MG63 (cell line): ENCODE data around the gene SMC2. TPM values are rescaled to one million over a fixed set of nuclear protein-coding genes. Genes with fewer than 3 reads are reported as not detected.

Experiments
- DNase-seq: peaks from one replicate; pipeline ENCODE4 v3.0.0-alpha.2; 2020
- H3K27me3 ChIP-seq: fragments of 250-450 bp; sonication (Bioruptor Pico); 2 replicates; pipeline ENCODE4 v1.5.1; 2020; ENCODE audit warnings: mild to moderate bottlenecking, moderate library complexity
- H3K36me3 ChIP-seq: fragments of 250-450 bp; sonication (Bioruptor Pico); 2 replicates; pipeline ENCODE4 v1.5.1; 2020; ENCODE audit warnings: mild to moderate bottlenecking, moderate library complexity
- H3K4me3 ChIP-seq: fragments of 250-450 bp; sonication (Bioruptor Pico); 2 replicates; pipeline ENCODE4 v1.5.1; 2020; ENCODE audit warnings: mild to moderate bottlenecking, moderate library complexity
- H3K9me3 ChIP-seq: fragments of 250-450 bp; sonication (Bioruptor Pico); 2 replicates; pipeline ENCODE4 v1.5.1; 2020; ENCODE audit warnings: mild to moderate bottlenecking, moderate library complexity
- total RNA-seq: library from RNA; depleted of rRNA; stranded (reverse); fragments of >200 nt; shearing (Covaris generic); gene quantifications from 2 replicates; pipeline ENCODE4 v1.2.3, GENCODE V29; 2014; ENCODE audit warnings: low replicate concordance; rRNA removed

The SMC2 gene
- 10.7 and 17.7 TPM in 2 replicates for total RNA-seq

GRCh38 chr9:104093647-104094533 lies at the start of gene SMC2:
Gene SMC2, plus strand, starts transcription at chr9:104094309. Its CDS starts 1,076 bp downstream, at chr9:104095385.
- H3K27me3 ChIP-seq, result no peaks in the 10 kb centered on the region
- DNase-seq, result peak; percentile 93
- no peaks in the 10 kb centered on the region for H3K9me3 ChIP-seq
- peaks cover 10% of the 10 kb centered on the region for H3K36me3 ChIP-seq
- H3K4me3 ChIP-seq, result peak within 1 kb of the TSS; percentile 86

- H3K4me3 ChIP-seq, result no peak overlapping the region
- H3K9me3 ChIP-seq, result no peaks in the 10 kb centered on the region
- DNase-seq, result no peak
- H3K27me3 ChIP-seq, result no peaks in the 10 kb centered on the region
- no peaks in the 10 kb centered on the region for H3K36me3 ChIP-seq
These were observed 25.6 kb upstream of the SMC2 start for GRCh38 chr9:104068546-104068945.

- Histone ChIP-seq H3K36me3 (no peaks in the 10 kb centered on the region), H3K27me3 (no peaks in the 10 kb centered on the region), H3K9me3 (no peaks in the 10 kb centered on the region), H3K4me3 (no peak overlapping the region)
- DNase-seq, result no peak
These were observed 24.8 kb upstream of the SMC2 start for GRCh38 chr9:104069288-104069687.

GRCh38 chr9:104071589-104071988 lies 22.5 kb upstream of the SMC2 start:
- no peaks in the 10 kb centered on the region for H3K27me3 ChIP-seq
- no peak overlapping the region for H3K4me3 ChIP-seq
- DNase-seq, result no peak
- no peaks in the 10 kb centered on the region for H3K36me3 ChIP-seq
- no peaks in the 10 kb centered on the region for H3K9me3 ChIP-seq

GRCh38 chr9:104073098-104073769 lies 20.9 kb upstream of the SMC2 start:
- Histone ChIP-seq H3K4me3 (no peak overlapping the region), H3K9me3 (no peaks in the 10 kb centered on the region), H3K27me3 (no peaks in the 10 kb centered on the region), H3K36me3 (no peaks in the 10 kb centered on the region)
- no peak for DNase-seq

GRCh38 chr9:104073770-104074133 lies 20.4 kb upstream of the SMC2 start:
- H3K9me3 ChIP-seq, result no peaks in the 10 kb centered on the region; the same call in 1 of the 2 replicates
- DNase-seq, result peak; percentile 12
- no peaks in the 10 kb centered on the region for H3K36me3 ChIP-seq
- no peaks in the 10 kb centered on the region for H3K27me3 ChIP-seq
- no peak overlapping the region for H3K4me3 ChIP-seq

- Histone ChIP-seq H3K4me3 (no peak overlapping the region), H3K27me3 (no peaks in the 10 kb centered on the region), H3K9me3 (no peaks in the 10 kb centered on the region; the same call in 1 of the 2 replicates), H3K36me3 (no peaks in the 10 kb centered on the region)
- no peak for DNase-seq
These were observed 19.2 kb upstream of the SMC2 start for GRCh38 chr9:104074876-104075275.

GRCh38 chr9:104075801-104076753 lies 18.0 kb upstream of the SMC2 start:
- no peak overlapping the region for H3K4me3 ChIP-seq
- peak; percentile 10 for DNase-seq
- no peaks in the 10 kb centered on the region; the same call in 1 of the 2 replicates for H3K9me3 ChIP-seq
- H3K27me3 ChIP-seq, result no peaks in the 10 kb centered on the region
- no peaks in the 10 kb centered on the region for H3K36me3 ChIP-seq

GRCh38 chr9:104078596-104078995 lies 15.5 kb upstream of the SMC2 start:
- Histone ChIP-seq H3K27me3 (no peaks in the 10 kb centered on the region), H3K9me3 (no peaks in the 10 kb centered on the region; the same call in 1 of the 2 replicates), H3K36me3 (no peaks in the 10 kb centered on the region), H3K4me3 (no peak overlapping the region)
- no peak for DNase-seq

- no peak overlapping the region for H3K4me3 ChIP-seq
- no peaks in the 10 kb centered on the region for H3K27me3 ChIP-seq
- H3K36me3 ChIP-seq, result no peaks in the 10 kb centered on the region
- no peaks in the 10 kb centered on the region; the same call in 1 of the 2 replicates for H3K9me3 ChIP-seq
- DNase-seq, result no peak
These were observed 13.1 kb upstream of the SMC2 start for GRCh38 chr9:104080983-104081382.

GRCh38 chr9:104082168-104082567 lies 11.9 kb upstream of the SMC2 start:
- no peaks in the 10 kb centered on the region for H3K27me3 ChIP-seq
- no peaks in the 10 kb centered on the region for H3K36me3 ChIP-seq
- DNase-seq, result no peak
- no peak overlapping the region for H3K4me3 ChIP-seq
- no peaks in the 10 kb centered on the region; the same call in 1 of the 2 replicates for H3K9me3 ChIP-seq

GRCh38 chr9:104085525-104085924 lies 8.6 kb upstream of the SMC2 start:
- no peaks in the 10 kb centered on the region for H3K36me3 ChIP-seq
- DNase-seq, result no peak
- H3K9me3 ChIP-seq, result no peaks in the 10 kb centered on the region
- no peak overlapping the region for H3K4me3 ChIP-seq
- H3K27me3 ChIP-seq, result no peaks in the 10 kb centered on the region

- Histone ChIP-seq H3K27me3 (no peaks in the 10 kb centered on the region), H3K36me3 (no peaks in the 10 kb centered on the region)
These were observed 6.2 kb upstream of the SMC2 start for GRCh38 chr9:104087894-104088293.

GRCh38 chr9:104088416-104088815 lies 5.7 kb upstream of the SMC2 start:
- no peak for DNase-seq
- H3K9me3 ChIP-seq, result no peaks in the 10 kb centered on the region
- H3K4me3 ChIP-seq, result no peak overlapping the region
- no peaks in the 10 kb centered on the region for H3K36me3 ChIP-seq
- H3K27me3 ChIP-seq, result no peaks in the 10 kb centered on the region

More at GRCh38 chr9:104087894-104088293, 6.2 kb upstream of the SMC2 start:
- H3K9me3 ChIP-seq, result no peaks in the 10 kb centered on the region
- no peak for DNase-seq
- H3K4me3 ChIP-seq, result no peak overlapping the region

GRCh38 chr9:104090578-104090977 lies 3.5 kb upstream of the SMC2 start:
- no peak overlapping the region; the same call in 1 of the 2 replicates for H3K4me3 ChIP-seq
- H3K27me3 ChIP-seq, result no peaks in the 10 kb centered on the region
- no peak for DNase-seq
- no peaks in the 10 kb centered on the region for H3K9me3 ChIP-seq
- no peaks in the 10 kb centered on the region for H3K36me3 ChIP-seq

- H3K4me3 ChIP-seq, result no peak overlapping the region; the same call in 1 of the 2 replicates
- DNase-seq, result no peak
- no peaks in the 10 kb centered on the region for H3K9me3 ChIP-seq
- no peaks in the 10 kb centered on the region for H3K27me3 ChIP-seq
- peaks cover under 1% of the 10 kb centered on the region for H3K36me3 ChIP-seq
These were observed 3.0 kb upstream of the SMC2 start for GRCh38 chr9:104091116-104091515.
